Activated CD8-positive, alpha-beta memory T cell treated with anti-CD3 and anti-CD28 coated beads for 24 hours (primary cell): ENCODE measurements around the gene PSME4.
"Not testable (repeated sequence)": the region's sequence is repeated elsewhere in the genome, so short reads cannot be mapped to it uniquely, and the experiment has no call there.

Experiments used
- DNase-seq: peaks from one replicate; pipeline ENCODE4 v3.0.0-alpha.2; 2020

The PSME4 gene

DNA sequence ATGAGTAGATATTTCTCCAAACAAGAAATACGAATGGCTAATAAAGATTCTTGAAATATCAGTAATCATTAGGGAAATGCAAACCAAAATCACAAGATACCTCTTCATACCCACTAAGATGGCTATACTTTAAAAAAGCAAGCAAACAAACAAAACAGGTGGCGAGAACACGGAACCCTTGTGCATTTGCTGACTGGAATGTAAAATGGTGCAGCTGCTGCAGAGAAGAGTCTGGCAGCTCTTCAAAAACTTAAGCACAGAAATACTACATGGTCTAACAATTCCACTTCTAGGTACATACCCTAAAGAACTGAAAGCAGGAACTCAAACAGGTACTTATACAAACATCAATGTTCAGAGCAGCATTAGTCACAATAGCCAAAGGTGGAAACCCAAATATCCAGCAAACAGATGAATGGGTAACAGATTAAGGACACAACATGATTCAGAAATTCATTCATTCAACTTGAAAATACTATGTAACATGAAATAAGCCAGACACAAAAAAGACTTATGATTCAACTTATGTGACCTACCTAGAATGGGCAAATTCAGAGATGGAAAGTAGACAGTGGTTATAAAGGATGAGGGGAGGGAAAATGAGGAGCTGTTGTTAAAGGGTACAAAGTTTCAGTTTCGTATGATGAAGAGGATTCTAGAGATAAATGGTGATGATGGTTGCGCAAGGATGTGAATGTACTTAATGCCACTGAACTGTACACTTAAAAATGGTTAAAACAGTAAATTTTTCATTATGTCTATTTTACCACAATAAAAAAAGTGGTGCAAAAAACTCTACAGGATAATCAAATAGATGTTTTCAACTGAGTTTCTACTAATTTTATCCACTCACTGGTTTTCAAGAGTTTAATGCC lies 84.2 kb downstream of the PSME4 start:
- DNase-seq = no peak

DNA sequence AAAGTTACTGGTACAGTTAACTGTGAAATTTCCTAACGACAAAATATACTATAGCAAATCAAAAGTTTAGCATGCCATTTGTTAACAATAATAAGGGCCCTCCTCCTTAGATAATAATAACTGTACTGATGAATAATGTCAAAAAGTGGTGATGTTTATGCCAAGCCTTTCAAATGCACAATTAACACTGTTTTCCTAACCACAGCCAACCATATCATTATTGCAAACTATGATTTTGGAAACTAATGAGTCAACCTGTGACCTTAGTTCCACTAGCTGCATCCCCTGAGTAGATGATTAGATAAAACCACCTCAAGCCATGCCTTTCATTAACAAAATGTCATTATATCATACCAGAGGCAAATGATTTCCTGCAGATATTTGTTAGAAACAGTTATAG lies 85.9 kb downstream of the PSME4 start:
- no peak for DNase-seq

DNA sequence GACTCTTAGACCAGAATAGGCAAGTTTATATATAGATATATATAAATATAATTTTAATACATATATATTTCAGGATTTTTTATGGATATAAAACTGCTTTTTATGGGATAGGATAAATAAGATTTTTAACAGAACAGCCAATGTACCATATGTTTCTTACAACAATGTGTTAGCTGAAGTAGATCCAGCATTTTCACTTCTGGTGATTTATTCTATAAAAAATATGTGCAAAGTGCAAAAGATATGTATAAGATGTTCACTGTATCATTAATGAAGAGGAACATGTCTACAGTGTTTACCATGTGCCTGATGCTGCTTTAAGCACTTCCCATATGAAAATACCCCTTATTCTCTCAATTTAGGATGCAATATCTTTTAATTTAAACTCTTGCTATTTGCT lies 88.8 kb downstream of the PSME4 start:
- DNase-seq = no peak

DNA sequence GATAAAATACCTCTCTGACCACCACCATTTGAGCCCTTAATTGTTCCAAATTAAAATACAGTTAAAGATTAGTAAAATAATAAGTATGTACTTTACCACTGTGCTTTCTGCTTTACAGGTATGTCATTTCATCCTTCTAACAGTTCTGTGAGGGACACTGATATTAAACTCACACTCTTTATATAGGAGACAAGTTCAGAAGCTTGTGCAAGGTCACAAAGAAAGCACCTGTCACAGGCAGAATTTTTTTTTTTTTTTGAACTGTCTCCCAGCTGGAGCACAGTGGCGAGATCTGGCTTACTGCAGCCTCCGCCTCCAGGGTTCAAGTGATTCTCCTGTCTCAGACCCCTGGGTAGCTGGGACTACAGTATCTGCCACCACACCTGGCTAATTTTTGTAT lies 89.4 kb downstream of the PSME4 start:
- DNase-seq = no peak

DNA sequence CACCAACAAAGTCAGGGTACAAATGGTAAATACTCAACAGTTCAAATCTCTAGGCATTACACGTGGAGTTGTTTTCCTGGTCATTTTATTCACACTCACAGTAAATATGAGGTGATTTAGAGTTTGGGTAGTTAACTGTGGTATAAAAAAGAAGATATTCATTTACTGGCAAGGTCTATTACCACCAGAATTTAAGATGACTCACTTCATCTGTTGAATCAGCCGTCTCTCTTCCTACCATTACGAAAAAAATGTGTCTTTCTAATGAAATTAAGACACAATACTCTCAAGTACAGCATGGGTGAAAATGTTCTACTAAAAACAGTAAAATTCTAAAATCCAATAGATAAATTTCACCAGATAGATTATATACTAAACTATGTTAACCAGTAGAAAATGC lies 90.0 kb downstream of the PSME4 start:
- no peak for DNase-seq

DNA sequence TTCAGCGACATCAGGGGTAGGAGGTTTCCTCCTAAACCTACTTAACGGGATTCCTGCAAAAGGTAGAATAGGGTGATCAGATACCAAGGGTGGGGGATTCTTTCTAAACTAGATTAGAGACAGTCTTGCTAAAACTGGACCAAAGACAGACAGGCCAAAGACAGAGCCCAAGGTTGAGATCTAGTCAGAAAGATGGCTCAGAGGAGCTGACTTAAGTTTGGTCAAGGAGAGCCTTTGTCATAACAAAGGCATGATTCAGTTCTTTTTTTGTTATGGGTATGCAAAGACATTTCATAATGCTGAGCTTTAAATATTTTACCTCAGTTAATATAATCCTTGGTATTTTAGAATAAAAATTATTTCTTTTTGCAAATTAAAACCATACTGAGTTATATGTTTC lies 93.2 kb downstream of the PSME4 start:
- no peak for DNase-seq

DNA sequence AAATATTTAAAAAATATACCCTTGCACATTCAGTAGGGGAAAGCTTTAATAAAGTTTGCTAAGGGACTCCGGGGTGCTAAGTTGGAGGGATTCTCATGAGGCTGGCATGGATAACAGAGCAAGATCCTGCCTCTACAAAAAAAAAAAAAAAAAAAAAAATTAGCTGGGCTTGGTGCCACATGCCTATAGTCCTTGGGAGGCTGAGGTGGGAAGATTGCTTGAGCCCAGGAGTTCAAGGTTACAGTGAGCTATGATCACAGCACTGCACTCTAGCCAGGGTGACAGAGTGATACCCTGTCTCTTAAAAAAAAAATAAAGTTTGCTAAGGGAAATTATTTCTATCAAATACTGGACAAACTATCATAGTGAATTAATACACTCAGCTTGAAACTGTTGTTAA lies 93.7 kb downstream of the PSME4 start:
- DNase-seq = no peak

DNA sequence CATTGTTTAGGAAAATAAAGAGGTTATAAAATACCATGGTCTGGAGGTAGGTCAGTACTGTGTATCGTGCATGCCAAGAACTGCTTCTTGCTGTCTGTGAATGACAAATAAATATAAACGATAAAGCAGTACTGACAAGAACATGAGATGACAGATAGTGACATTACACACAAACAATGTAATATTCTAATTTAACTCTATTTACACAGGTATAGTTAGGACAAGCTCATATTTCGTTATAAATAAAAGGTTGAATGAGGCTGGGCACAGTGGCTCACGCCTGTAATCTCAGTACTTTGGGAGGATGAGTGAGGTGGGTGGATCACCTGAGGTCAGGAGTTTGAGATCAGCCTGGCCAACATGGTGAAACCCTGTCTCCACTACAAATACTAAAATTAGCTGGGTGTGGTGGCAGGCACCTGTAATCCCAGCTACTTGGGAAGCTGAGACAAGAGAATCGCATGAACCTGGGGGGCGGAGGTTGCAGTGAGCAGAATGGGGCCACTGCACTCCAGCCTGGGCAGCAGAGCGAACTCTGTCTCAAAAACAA lies 96.3 kb downstream of the PSME4 start:
- DNase-seq = no peak

DNA sequence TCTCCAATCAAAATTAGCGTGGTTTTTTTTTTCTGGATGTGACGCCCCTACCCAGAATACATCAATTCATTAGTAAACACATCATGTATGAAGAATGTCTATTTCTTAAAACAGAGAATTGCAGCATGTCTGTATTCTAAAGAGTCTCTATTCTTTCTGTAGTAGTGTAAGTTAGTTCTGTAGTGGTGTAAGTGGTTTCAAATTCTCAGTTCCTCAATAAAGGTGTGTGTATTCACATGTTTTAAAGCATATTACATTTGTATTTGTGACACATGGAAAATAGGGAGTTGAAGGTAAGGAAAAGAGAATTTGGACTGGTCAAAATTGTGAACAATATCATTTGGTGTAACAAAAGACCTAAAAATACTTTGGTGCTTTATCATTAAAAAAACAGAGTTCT lies 103.0 kb downstream of the PSME4 start:
- no peak for DNase-seq

DNA sequence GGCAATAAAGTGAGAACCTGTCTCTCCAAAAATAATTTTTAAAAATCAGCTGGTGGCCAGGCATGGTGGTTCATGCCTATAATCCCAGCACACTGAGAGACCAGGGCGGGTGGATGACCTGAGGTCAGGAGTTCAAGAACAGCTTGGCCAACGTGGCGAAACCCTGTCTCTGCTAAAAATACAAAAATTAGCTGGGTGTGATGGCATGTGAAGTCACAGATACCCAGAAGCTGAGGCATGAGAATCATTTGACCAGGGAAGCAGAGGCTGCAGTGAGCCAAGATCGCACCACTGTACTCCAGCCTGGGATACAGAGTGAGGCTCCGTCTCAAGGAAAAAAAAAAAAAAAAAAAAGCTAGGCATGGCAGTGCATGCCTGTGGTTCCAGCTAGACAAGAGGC lies 103.6 kb downstream of the PSME4 start:
- DNase-seq = no peak

DNA sequence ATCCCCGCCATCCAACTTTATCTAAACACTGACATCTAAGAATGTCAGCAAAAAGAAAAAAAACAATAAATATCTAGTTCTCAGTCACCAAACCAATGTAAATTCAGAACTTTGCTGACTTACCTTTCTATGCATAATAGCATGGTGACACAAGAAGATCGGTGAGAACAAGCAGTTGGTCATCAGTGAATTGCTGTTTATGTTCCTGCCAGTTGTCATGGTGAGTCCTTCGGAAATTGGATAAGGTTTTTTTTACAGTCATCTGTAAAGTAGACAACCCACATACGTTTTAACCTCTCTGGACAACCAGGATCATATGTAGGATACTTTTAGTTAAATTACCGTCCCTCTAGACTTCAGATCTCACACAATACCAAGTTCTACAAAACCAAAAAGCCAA lies 104.8 kb downstream of the PSME4 start:
- DNase-seq = no peak

DNA sequence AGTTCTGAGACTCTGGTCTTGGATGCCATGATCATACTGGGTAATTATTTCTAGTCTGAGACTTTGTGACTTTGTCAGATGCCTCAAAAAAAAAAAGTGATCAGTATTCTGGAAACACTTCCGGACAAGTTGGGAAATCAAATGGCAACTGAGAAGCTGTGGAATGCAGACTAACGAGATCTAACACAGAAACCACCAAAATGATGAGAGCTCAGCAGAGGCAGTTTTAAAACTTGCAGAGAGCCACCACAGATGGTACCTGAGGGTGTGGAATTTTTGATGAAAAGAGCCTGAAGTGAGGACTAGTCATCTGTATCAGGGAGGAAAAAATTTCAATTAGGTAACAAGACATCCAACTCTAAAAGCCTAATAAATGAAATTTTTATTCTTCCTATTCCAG lies 105.5 kb downstream of the PSME4 start:
- no peak for DNase-seq

DNA sequence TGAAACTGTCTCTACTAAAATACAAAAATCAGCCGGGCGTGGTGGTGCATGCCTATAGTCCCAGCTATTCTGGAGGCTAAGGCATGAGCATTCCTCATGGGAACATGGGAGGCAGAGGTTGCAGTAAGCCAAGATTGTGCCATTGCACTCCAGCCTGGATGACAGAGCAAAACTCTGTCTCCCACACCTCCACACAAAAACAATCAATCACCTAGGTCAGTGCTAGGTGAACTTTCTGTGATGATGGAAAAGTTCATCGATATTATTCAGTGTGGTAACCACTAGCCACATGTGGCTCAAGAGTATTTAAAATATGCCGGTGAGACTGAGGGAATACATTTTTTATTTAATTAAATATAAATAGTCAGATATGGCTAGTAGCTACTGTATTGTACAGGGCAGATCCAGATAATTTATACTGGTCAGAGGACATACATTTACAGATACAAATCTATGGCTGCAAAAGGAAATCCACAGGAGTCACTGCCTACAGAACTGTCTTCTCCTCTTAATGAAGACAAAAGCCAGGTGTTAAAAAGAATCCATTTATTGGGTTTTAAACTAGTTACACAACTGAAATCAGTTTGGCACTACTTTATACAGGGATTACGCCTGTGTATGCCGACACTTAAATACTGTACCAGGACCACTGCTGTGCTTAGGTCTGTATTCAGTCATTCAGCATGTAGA lies 107.1 kb downstream of the PSME4 start:
- DNase-seq = no peak

DNA sequence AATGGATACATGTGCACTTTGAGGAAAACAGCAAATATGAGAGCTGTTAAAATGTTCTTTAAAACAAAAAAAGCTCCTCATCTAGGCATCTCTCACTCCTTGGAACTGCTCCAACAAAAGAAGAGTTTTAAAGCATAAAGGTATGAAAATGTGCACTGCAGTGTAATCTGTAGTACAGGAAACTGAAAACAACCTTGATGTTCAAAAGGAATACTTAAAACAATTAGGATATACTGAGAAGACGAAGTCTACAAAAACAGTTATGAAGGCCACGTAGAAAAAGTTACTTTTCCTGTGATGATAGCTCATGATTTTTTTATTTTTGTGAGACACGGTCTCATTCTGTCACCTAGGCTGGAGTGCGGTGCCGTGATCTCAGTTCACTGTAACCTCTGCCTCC lies 109.0 kb downstream of the PSME4 start:
- no peak for DNase-seq

DNA sequence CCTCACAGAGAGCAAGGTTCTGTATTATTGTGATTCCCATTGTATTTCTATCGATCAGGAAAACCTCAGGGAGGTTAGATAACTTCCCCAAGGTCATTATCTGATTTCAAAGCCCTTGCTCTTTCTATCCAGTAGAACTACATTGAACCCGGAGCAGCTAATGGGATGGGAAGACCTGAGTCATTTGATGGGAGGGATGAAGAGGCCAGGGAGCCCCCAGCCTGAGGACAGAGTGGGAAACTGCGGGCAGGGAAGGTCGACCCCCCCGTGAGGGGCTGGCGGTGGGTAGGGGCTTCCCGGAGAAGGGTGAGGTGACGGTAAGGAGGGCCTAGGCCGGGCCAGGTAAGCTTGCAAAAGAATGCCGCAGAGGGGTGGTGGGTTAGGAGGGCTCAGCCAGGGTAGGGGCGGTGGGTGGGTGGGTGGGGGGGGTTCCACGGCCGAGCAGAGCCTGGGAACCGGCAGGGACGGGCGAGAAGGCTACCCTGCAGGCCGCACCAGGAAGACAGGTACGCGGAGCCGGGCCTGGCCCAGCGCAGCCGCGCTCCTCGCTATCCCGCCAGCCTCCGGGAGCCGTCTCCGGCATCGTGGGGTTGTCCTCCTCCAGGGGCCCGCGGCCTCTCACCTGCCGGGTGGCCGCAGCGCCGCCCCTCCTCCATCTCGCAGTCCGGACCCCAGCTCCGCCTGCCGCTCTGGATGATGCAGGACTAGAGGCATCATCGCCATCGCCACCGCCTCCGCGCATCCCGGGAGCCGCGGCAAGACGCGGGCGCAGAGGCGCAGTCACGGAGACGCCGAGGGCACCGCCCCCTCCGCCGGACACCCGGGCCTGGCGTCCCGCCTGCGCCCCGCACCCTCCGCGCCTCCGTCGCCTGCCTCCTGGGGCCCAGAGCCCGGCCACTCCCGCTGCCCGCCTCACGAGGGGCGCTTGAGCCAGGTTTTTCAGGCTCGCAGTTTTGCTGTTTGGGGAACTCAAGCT lies 111.3 kb downstream of the PSME4 start, which contains the start of gene GPR75:
TSS of gene GPR75 (minus strand) at position 762 of the 976 bp plus-strand sequence. CDS start 5,211 bp downstream, outside the sequence.
- no peak for DNase-seq

DNA sequence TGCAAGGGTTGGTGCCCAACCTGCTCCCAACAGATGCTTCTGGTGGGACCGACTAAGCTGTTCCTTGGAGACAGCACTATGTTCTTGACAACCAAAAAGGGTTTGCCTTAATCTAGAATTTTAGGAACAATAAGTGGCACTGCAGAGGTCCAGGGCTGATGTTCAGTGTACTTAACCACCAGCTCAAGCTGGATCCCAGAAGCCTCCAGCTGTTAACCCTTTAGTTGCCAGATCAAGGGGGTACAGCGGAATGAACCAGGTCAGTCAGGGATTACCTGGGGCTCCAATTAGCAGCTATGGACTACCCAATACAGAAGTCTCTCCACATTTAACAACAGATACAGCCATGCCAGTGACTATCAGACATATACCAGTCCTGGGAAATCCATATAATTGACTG lies 114.5 kb downstream of the PSME4 start:
- DNase-seq = no peak

DNA sequence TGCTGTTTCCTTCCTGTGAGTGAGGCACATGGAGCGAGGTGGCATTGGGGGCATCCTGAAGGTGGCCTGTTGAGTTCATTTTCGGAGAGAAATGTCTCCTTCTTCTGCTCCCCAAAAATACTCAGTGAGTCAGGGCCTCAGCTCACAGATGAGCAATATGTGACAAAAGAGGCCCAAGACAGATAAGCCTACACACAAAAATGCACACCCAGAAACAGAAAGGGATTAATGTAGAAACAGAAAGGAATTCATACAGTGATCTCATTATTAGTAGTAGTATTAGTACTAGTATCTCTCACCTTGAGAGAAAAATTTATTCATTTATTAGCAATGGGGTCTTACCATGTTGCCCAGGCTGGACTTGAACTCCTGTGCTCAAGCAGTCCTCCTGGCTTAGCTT lies 116.1 kb downstream of the PSME4 start:
- DNase-seq = no peak

DNA sequence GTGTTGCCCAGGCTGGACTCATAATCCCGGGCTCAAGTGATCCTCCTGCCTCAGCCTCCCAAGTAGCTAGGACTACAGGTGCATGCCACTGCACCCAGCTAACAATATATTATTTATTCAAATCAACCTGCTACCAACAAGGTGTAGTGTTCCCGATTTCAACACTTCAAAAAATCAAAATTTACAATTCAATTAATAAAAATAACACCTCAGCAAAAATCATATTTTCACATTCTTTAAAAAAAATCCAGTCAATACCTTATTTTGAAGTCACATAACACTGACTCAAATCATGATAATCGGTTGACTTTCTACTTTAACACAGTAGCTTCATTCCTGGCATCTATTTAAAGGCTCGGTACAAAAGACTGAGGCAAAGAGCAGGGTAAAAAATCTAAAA lies 118.3 kb downstream of the PSME4 start:
- DNase-seq = no peak

DNA sequence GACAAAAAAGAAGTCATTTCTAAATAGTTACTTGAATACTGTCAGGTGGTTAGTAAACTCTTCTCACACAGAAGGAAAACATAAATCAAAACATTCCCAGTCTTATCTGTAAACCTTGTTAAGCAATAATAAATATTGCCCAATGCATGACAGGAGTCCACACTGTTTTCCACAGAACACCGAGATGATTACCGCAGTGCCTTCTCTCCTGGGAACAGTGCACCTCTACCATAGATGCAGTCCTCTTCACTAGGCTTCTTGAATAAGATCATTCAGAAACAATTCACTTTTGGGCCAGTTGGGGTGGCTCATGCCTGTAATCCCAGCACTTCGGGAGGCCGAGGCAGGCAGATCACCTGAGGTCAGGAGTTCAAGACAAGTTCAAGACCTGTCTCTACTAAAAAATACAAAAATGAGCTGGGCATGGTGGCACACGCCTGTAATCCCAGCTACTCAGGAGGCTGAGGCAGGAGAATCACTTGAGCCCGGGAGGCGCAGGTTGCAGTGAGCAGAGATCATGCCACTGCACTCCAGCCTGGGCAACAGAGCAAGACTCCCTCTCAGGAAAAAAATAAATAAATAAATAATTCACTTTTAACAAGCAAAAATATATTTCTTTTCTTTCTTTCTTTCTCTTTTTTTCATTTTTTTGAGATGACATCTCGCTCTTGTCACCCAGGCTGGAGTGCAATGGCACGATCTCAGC lies 119.6 kb downstream of the PSME4 start:
- DNase-seq = not testable (repeated sequence)

DNA sequence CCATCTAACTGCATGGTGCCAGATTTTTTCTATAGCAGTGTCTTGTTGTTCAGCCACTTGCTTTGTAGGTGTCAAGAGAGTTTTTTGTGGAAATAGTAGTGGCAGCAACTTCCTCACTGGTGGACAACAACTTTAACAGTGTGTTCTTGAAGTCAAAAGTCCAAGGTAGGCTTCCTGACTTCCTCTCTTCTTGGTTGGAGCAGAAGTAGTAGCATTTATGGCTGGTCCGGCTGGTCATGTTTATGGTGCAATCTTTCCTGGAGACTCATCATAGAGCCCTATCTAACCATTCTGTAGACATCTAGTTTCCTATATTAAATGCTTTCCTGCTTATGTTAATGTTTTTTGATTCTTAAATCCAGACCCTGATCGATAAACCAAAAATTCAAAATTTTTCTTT lies 122.7 kb downstream of the PSME4 start:
- no peak for DNase-seq

DNA sequence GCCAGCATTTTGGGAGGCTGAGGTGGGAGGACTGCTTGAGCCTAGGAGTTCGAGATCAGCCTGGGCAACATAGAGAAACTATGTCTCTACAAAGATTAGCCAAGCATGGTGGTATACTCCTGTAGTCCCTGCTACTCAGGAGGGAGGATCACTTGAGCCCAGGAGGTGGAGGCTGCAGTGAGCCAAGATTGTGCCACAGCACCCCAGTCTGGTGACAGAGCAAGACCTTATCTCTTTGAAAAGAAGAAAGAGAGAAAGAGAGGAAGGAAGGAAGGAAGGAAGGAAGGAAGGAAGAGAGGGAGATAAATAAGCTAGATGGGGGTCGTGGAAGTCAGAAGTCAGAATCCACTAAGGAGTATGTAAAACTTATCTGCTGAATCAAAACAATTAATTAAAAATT lies 127.2 kb downstream of the PSME4 start:
- DNase-seq = no peak

DNA sequence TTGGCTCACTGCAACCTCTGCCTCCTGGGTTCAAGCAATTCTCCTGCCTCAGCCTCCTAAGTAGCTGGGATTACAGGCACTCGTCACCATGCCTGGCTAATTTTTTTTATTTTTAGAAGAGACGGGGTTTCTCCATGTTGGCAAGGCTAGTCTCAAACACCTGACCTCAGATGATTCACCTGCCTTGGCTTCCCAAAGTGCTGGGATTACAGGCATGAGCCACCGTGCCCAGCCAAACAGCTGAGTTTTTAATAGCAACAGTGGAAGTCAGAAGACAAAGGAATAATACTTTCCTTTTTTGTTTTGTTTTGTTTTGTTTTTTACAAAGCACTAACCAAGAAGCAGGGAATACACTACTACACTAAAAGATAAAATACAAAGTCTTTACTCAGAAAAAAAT lies 127.9 kb downstream of the PSME4 start:
- no peak for DNase-seq
